Gastrocnemius medialis (tissue), 4 donors: ENCODE measurements around the gene RYR2. TPM values are rescaled to one million over a fixed set of nuclear protein-coding genes. Genes with fewer than 3 reads are reported as not detected.
"Not testable (repeated sequence)": the region's sequence is repeated elsewhere in the genome, so short reads cannot be mapped to it uniquely, and the experiment has no call there.

Source experiments
- ATAC-seq, 2 donors: fragments of 150-250 bp; one replicate each; pipeline ENCODE4 v1.9.1; 2016
- DNase-seq, 2 donors: peaks; one replicate each; pipeline ENCODE4 v3.0.0-alpha.2; 2019
- H3K27ac ChIP-seq, 4 donors: fragments of 200-600 bp; sonication (generic); 1 replicate in 1 of 4; 2 replicates in 3 of 4; pipeline ENCODE4 v1.5.1; 2016 to 2018; ENCODE audit warnings: mild to moderate bottlenecking in 2 of 4, moderate library complexity in 1 of 4
- H3K27me3 ChIP-seq, 3 donors: fragments of 200-600 bp; sonication (generic) in 2 of 3; 1 replicate in 1 of 3; 2 replicates in 2 of 3; pipeline versions ENCODE4 v1.5.1 to v1.6.0; 2016 to 2019; ENCODE audit warnings: mild to moderate bottlenecking in 1 of 3, moderate library complexity in 1 of 3
- H3K36me3 ChIP-seq, 2 donors: fragments of 200-600 bp; sonication (generic) in 1 of 2; one replicate each; pipeline ENCODE4 v1.5.1; 2017 to 2018
- H3K4me1 ChIP-seq, 2 donors: fragments of 200-600 bp; sonication (generic) in 1 of 2; one replicate each; pipeline ENCODE4 v1.5.1; 2016 to 2017; ENCODE audit warnings: mild to moderate bottlenecking in 2 of 2
- H3K4me3 ChIP-seq, 4 donors: fragments of 200-600 bp; sonication (generic) in 3 of 4; 1 replicate in 1 of 4; 2 replicates in 3 of 4; pipeline ENCODE4 v1.5.1; 2016 to 2019; ENCODE audit warnings: mild to moderate bottlenecking in 2 of 4
- H3K9me3 ChIP-seq, 3 donors: fragments of 200-600 bp; sonication (generic) in 2 of 3; 1 replicate in 1 of 3; 2 replicates in 2 of 3; pipeline ENCODE4 v1.5.1; 2016 to 2019
- CTCF ChIP-seq, 5 experiments: fragments of 450-650 bp in 3 of 5; fragments of 200-600 bp in 2 of 5; sonication (generic) in 2 of 5; IDR thresholded peaks in 4 of 5; conservative IDR thresholded peaks in 1 of 5; 1 replicate in 4 of 5; 2 replicates in 1 of 5; pipeline ENCODE4 v1.5.1; 2016 to 2019; ENCODE audit warnings: antibody characterized with exemption in 5 of 5, mild to moderate bottlenecking in 3 of 5, moderate library complexity in 3 of 5
- POLR2A ChIP-seq, 2 donors: fragments of 450-650 bp; IDR thresholded peaks; one replicate each; pipeline ENCODE4 v1.6.1; 2017; ENCODE audit warnings: antibody characterized with exemption in 2 of 2, mild to moderate bottlenecking in 2 of 2, moderate library complexity in 2 of 2
- in situ Hi-C, 4 donors: fragments of 200-750 bp; cut with MboI; loops; one replicate each; pipeline versions ENCODE4 v1.15.0 to v1.8.0; 2017; ENCODE audit warnings: low sequenced_read_pairs in 4 of 4
- intact Hi-C: fragments of 100-400 bp; cut with DNase I; formaldehyde crosslinking; loops from one replicate; pipeline ENCODE4 v1.15.1; 2023; ENCODE audit warnings: low total_unique reads
- total RNA-seq, 4 donors: library from RNA; depleted of rRNA; stranded (reverse); fragments of >200 nt; gene quantifications; one replicate each; pipeline versions ENCODE4 v1.1.0 to v1.2.3, GENCODE V29; 2016

The RYR2 gene
- total RNA-seq, 4 donors from 2014 or later = 0.04 to 0.16 (median 0.07) TPM

GRCh38 chr1:237141502-237141901, 99.5 kb downstream of the RYR2 start:
- no peak for ATAC-seq
- in situ Hi-C loops (no loop called here), intact Hi-C loops (no loop called here)
- no peaks in the 10 kb centered on the region for H3K27me3 ChIP-seq
- no peak overlapping the region for H3K27ac ChIP-seq
- no peak overlapping the region for H3K4me3 ChIP-seq
- no peak for DNase-seq
- no peaks in the 10 kb centered on the region for H3K4me1 ChIP-seq
- no peaks in the 10 kb centered on the region for H3K9me3 ChIP-seq
- TF ChIP-seq POLR2A (IDR thresholded peaks at IDR 0.05) (no peak), CTCF (IDR thresholded peaks at IDR 0.05 in 4 of 5, conservative IDR thresholded peaks at IDR 0.05 in 1 of 5) (no peak)
- no peaks in the 10 kb centered on the region for H3K36me3 ChIP-seq

- in situ Hi-C loops (no loop called here), intact Hi-C loops (no loop called here)
- ATAC-seq = no peak
- no peak for TF ChIP-seq POLR2A (IDR thresholded peaks at IDR 0.05)
- TF ChIP-seq CTCF (IDR thresholded peaks at IDR 0.05 in 4 of 5, conservative IDR thresholded peaks at IDR 0.05 in 1 of 5) = no peak
- Histone ChIP-seq H3K4me3 (no peak overlapping the region), H3K9me3 (no peaks in the 10 kb centered on the region), H3K27ac (no peak overlapping the region), H3K36me3 (no peaks in the 10 kb centered on the region), H3K27me3 (no peaks in the 10 kb centered on the region), H3K4me1 (no peaks in the 10 kb centered on the region)
- no peak for DNase-seq
Observed at GRCh38 chr1:237145379-237146135, 103.6 kb downstream of the RYR2 start.

GRCh38 chr1:237146241-237146640, 104.3 kb downstream of the RYR2 start:
- intact Hi-C loops = no loop called here
- ATAC-seq (no peak), DNase-seq (no peak)
- H3K4me1 ChIP-seq = no peaks in the 10 kb centered on the region
- H3K27me3 ChIP-seq = no peaks in the 10 kb centered on the region
- TF ChIP-seq CTCF (IDR thresholded peaks at IDR 0.05 in 4 of 5, conservative IDR thresholded peaks at IDR 0.05 in 1 of 5) (no peak), POLR2A (IDR thresholded peaks at IDR 0.05) (no peak)
- in situ Hi-C loops = no loop called here
- no peak overlapping the region for H3K4me3 ChIP-seq
- no peaks in the 10 kb centered on the region for H3K9me3 ChIP-seq
- no peaks in the 10 kb centered on the region for H3K36me3 ChIP-seq
- no peak overlapping the region for H3K27ac ChIP-seq

GRCh38 chr1:237149857-237150256, 107.9 kb downstream of the RYR2 start:
- Histone ChIP-seq H3K4me3 (no peak overlapping the region), H3K27ac (no peak overlapping the region), H3K9me3 (no peaks in the 10 kb centered on the region), H3K4me1 (no peaks in the 10 kb centered on the region), H3K36me3 (no peaks in the 10 kb centered on the region), H3K27me3 (no peaks in the 10 kb centered on the region)
- ATAC-seq (no peak), DNase-seq (no peak)
- TF ChIP-seq CTCF (IDR thresholded peaks at IDR 0.05 in 4 of 5, conservative IDR thresholded peaks at IDR 0.05 in 1 of 5) (no peak), POLR2A (IDR thresholded peaks at IDR 0.05) (no peak)
- intact Hi-C loops (no loop called here), in situ Hi-C loops (no loop called here)

GRCh38 chr1:237151979-237152378, 110.0 kb downstream of the RYR2 start:
- H3K4me1 ChIP-seq, H3K27me3 ChIP-seq, ATAC-seq, DNase-seq, H3K9me3 ChIP-seq, H3K4me3 ChIP-seq, intact Hi-C loops, H3K27ac ChIP-seq, in situ Hi-C loops, H3K36me3 ChIP-seq: not testable (repeated sequence)
